Activated T-helper 9 cell treated with anti-CD3 and anti-CD28 coated beads, Interleukin-2, amount 50 U/mL, for 16 hours (primary cell): Measurements from ENCODE around the gene ECM2.
"Not testable (repeated sequence)": the region's sequence is repeated elsewhere in the genome, so short reads cannot be mapped to it uniquely, and the experiment has no call there.

Experiments
- DNase-seq: peaks from one replicate; pipeline ENCODE4 v3.0.0-alpha.2; 2020; ENCODE audit warnings: low read depth

ECM2 gene

DNA sequence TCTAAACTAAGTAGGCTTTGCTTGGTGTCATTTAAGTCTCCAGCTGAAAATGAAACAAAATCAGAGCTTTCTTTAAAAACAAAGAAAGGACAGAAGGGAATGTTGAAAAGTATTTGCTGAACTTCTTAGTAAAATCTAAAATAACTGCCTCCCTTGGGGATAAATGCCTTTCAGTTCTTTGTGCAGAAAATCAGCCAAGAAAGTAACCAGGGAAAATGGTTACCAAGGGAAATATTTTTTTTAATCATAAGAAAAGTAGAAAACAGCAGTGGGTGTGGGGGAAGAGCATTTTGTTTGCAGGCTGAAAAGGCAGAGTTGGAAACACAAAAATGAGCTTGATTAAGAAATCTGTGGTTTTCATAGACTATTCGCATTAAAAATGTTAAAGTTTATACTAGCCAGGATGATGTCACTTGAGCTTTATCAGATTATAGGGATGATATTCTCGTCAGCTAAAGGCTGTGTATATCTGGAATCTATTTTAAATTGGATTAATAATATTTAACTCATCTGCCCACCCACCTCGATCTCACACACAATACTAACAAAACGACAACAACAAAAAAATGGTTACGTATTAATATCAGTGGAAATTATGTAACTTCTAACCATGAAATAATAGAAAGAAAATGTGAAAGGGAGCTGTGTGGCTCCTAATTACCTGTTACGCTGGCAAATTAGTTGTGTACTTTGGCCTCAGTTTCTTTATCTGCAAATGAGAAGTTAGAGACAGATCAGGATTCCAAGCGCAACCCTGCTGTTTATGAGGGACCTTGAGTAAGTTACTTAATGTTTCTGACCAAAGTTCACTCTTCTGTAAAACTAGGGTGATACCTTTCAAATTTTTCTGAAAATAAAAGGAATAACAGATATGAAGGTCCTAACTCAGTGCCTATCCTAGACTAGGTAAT, at the start of gene ECM2:
ECM2 (minus strand) TSS at position 51 of the 911 bp plus-strand sequence. CDS start 13,124 bp downstream, outside the sequence.
- no peak for DNase-seq

DNA sequence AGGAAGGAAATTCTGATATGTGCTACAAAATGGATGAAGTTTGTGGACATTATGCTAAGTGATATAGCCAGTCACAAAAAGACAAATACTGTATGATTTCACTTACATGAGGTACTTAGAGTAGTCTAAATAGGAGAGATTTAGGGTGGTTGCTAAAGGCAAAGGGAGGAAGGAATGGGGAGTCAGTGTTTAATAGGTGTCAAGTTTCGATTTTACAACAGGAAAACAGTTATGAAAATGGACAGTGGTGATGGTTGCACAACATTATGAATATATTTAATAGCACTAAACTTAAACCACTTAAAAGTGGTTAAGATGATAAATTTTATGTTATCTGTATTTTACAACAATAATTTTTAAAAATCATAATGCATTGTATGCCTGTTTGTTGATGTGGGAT, 40.4 kb upstream of the ECM2 start:
- DNase-seq = no peak

DNA sequence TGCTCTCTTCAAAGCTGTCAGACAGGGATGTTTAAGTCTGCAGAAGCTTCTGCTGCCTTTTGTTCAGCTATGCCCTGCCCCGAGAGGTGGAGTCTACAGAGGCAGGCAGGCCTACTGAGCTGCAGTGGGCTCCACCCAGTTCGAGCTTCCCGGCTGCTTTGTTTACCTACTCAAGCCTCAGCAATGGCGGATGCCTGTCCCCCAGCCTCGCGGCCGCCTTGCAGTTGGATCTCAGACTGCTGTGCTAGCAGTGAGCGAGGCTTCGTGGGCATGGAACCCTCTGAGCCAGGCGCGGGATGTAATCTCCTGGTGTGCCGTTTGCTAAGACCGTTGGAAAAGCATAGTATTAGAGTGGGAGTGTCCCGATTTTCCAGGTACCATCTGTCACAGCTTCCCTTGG, 37.8 kb upstream of the ECM2 start:
- DNase-seq = not testable (repeated sequence)

DNA sequence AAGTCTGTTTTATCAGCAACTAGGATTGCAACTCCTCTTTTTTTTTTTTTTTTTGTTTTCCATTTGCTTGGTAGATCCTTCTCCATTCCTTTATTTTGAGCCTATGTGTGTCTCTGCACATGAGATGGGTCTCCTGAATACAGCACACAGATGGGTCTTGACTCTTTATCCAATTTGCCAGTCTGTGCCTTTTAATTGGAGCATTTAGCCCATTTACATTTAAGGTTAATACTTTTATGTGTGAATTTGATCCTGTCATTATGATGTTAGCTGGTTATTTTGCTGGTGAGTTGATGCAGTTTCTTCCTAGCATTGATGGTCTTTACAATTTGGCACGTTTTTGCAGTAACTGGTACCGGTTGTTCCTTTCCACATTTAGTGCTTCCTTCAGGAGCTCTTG, 36.1 kb upstream of the ECM2 start:
- not testable (repeated sequence) for DNase-seq

DNA sequence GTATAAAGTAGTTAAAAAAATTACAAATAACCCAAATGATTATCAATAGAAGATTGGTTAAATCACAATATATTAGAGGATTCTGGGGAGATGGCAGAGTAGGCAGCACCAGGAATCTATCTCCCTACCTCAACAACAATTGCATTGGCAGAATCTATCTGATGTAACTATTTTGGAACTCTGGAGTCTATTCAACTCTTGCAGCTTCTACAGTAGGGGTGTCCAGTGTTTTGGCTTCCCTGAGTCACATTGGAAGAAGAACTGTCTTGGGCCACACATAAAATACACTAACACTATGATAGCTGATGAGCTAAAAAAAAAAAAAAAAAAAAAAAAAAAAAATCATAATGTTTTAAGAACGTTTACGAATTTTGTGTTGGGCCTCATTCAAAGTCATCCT, 29.2 kb upstream of the ECM2 start:
- no peak for DNase-seq

DNA sequence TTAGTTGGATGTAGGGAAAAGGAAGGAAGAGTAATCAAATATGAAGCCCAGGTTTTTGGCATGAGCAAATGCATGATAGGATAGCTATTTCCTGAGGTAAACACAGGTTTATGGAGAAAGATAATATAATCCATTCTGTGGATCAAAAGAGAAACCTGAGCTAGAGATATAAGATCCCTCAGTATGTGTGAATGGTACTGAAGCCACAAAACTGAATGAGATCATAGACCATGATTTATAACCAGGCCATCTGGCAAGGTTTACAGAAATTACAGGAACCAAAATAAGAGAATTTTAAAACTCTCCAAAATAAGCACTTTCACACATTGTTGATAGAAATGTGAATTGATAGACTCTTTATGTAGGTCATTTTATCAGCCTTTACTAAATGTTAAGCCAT, 28.7 kb upstream of the ECM2 start:
- DNase-seq = no peak

DNA sequence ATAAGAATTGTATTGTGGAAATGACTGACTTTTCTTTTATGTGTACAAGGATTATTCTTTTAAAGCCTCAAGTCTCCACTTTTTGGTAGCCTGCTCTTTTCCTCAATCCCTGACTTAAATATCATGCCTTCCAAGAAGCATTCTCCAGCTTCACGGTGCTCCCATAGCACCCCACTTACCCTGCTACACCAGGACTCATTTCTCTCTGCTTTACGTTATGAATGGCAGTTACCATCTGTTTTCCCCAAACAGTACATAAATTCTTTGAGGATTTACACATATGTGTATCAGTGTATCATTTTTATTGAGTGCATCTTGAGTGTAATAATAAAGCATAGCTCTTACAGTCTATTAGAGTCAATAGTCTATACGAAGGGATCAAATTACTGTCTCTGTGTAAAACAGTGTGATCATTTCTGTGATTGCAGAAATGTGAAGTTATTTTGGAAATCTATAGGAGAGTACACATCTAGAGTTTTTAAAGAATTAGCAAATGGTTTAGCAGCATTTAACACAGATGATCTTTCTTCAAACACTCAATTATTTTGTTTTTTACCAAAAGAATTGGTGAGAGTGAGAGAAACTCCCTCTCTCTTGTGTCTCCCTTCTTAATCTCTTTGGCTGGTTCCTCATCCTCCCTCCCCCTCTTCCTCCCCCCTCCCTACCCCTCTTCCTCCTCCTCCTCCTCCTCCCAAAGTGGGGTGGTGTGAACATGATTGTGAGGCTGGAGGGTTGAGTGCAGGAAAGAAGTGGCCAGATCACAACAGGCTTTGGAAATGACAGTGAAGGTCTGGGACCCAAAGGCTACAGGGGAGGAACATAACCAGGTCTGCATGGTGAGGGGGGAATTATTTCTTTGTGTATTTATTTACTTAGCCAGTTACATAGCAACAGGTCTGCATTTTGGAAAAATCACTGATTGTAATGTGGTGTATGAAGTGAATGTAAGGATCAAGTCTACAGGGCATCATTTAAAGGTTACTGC, 27.6 kb upstream of the ECM2 start:
- DNase-seq = no peak

DNA sequence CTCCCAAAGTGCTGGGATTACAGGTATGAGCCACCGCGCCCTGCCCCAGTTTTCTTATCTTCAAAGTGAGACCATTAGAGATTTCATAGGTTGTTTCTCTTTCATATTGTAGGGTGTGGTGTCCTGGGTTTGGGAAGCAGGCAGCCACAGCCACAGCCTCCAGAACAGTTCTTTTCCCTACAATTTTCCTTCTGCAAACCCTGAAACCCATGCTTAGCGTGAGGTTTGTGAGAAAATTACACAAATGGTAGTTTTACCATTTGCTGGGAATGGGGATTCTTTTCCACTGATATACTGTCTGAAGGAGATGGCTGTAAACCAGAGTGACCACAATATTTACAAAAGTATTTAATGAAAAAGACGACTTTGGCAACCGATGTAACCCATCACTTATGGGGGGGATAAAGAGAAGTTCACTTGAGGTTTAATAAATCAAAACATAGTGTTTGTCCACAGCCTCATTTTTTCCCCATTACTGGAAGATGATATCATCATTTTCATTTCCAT, 26.7 kb upstream of the ECM2 start:
- no peak for DNase-seq

DNA sequence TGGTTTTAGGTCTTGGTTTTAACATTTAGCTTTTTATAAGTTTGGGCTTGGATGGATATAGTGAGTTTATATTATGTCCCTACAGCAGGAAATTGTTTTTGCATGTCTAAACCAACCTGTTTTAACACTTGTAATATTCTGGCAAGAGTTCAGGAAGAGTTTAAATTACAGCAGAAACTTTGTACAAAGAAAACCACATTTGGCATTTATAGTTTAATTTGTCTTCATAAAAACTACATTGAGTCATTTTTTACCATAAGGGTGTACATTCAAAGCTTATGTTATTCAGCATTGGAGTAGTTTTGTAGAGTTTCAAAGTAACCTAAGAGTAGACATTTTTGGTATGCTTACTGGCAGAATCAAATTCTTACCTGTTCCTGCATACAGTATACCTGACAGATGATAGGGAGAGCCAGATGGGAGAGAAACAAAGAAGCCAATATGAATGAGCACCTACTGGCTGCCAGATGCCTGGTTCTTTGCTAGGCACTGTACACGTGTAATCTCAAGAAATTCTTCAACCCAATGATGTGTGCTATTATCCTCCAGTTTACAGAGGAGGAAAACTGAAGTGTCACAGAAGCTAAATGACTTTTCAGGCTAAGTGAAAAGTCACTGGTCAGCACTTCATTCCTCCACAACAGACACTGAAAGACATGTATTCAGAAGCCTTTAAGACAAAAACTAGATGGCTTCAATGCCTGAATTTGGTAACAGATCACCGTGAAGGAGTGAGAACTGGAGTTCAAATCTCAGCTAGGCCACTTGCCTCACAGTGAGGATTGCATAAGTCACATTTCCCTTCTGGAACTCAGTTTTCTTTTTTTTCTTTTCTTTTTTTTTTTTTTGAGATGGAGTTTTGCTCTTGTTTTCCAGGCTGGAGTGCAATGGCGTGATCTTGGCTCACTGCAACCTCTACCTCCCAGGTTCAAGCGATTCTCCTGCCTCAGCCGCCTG, 25.9 kb upstream of the ECM2 start:
- DNase-seq = no peak

DNA sequence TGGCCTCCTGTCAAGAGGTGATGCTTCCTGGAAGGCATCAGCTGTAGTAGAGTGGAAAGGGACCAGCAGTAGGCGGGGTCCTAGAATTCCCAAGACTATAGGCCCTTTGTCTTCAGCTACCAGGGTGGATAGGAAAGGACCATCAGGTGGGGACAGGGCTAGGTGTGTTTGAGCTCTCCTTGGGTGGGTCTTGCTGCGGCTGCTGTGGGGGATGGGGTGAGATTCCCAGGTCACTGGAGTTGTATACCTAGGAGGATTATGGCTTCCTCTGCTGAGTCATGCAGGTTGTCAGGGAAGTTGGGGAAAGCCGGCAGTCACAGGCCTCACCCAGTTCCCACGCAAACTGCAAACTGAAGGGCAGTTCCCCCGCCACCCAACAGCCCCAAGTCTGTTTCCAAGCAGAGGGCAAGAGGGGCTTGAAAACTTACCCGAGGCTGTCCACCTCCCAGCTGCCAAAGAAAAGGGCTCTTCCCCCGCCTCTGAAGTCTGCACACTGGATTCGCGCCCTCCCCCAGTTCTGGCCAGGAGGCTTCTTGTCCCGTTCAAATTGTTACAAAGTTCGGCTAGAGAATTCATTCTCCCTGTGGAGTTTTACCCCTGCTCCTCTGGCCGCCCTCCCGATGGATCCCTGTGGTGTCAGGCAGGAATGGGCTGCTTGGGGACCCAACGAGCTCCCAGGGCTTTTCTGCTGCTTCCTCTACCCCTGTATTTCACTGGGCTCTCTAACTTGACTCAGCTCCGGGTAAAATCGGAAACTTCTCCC, 23.0 kb upstream of the ECM2 start:
- no peak for DNase-seq

DNA sequence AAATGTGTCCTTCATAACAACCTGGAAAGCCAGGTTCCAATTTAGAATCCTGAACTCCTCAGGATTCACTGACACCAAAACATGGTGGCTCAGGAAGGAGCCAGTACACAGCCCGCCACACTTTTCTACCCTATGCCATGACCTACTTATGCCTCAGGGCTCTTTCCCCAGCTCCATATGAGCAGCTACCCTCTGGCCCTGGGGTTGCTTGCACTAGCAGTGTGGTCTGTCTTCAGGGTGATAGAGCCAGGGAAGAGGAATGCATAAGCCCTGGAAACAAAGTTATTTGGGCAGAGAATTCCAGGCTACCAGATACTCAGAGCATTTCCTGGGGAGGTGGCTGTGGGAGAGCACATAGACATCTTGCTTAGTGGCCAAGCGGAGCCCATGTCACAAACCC, 15.0 kb upstream of the ECM2 start:
- DNase-seq = no peak

DNA sequence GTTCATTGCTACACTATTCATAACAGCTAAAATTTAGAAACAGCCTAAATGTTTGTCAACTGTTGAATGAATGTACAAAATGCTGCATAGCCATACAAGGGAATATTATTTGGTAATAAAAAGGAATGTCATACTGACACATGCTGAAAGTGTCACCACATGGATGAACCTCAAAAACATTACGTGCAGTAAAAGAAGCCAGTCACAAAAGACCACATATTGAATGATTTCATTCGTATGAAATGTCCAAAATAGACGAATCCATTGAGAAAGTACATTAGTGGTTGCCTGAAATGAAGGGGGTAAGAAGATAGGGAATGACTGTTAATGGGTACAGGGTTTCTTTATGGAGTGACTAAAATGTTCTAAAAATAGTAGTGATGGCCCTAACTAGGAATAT, 11.6 kb upstream of the ECM2 start:
- no peak for DNase-seq

DNA sequence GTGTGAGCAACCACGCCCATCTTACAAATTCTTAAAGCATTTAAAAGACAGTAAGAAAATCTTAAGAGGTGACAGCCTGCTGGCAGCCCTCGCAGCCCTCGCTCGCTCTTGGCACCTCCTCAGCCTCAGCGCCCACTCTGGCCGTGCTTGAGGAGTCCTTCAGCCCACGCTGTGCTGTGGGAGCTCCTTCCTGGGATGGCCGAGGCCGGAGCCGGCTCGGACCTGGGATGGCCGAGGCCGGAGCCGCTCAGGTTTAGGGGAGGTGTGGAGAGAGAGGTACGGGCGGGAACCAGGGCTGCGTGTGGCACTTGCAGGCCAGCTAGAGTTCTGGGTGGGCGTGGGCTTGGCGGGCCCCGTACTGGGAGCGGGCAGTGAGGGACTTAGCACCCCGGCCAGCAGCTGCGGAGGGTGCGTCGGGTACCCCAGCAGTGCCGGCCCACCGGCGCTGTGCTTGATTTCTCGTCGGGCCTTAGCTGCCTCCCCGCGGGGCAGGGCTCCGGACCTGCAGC, 9.3 kb upstream of the ECM2 start:
- no peak for DNase-seq

DNA sequence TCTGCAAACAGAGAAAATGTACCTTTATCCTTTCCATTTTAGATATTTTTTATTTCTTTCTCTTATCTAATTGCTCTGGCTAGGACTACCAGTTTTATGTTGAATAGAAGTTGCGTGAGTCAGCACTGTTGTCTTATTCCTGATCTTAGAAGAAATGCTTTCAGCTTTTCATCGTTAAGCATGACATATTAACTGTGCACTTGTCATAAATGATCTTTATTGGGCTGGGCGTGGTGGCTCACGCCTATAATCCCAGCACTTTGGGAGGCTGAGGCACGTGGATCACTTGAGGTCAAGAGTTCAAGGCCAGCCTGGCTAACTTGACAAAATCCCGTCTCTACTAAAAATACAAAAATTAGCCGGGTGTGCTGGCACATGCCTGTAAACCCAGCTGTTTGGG, 8.2 kb upstream of the ECM2 start:
- no peak for DNase-seq

DNA sequence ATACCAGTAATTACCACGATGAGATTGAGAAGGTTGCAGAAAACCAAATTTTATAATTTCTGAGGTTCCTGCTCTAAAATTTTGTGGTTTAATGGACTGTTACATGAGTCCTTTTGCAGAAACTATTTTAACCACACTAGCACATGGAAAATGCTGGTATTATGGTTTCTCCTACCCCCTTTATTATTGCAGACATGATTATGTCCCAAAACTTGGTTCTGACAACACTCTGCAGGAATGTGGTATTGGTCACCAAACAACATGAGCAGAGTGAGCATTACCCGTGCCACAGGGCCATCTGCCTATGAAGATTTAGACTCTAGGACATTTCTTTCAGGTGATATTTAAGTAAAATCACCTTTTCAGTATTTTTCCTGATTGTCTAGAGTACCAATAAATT, 2.8 kb upstream of the ECM2 start:
- DNase-seq = no peak

DNA sequence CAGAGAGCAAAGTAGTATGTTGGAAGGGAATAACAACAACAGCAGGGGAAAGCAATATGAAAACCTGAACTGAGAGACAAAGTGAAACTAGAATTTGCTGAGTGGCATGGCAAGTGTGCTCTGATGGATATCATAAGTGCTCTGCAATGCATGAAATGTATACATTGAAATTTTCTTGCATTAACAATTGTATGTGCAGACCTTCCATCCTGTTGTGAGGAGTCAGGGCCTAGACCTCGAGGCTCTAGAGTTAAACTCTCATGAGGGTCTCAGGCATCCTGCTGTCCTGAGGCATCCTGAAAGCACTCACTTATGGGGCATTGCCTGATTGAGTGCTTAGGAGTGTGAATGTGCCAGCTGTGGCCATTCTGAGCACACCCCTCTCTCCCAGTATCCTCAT, 1.1 kb downstream of the ECM2 start:
- no peak for DNase-seq

DNA sequence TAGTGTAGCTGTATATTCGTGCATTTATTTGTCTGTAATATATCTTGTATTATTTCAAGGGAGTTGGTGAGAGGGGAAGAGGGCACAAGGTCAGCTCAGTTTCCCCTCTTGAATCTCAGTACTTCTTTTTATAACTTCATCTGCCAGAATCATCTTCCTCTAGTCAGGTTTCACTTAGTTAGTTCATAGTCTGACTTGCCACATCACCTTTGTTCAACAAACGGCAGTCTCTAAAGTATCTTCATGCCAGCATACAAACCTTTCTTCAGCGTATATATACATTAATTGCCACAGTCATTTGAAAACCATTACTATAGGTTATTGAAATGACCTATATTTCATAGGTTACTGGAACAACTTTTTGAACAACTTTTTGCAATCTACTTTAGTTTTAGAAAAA, 1.6 kb downstream of the ECM2 start:
- no peak for DNase-seq

DNA sequence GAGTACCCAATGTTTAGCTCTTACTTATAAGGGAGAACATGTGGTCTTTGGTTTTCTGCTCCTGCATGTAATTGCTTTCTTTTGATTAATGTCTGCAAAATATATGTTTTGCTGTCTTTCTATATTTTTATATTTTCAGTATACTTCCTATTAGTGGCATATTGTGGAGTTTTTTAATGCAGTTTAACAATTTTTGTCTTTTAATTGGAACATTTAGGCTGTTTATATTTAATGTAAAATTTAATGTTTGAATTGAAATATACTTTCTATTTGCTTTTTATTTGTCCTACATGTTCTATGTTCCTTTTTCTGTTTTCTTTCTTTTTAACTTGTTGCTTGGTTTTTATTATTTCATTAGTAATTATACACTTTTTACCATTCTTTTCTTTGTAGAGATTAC, 4.9 kb downstream of the ECM2 start:
- DNase-seq = no peak

DNA sequence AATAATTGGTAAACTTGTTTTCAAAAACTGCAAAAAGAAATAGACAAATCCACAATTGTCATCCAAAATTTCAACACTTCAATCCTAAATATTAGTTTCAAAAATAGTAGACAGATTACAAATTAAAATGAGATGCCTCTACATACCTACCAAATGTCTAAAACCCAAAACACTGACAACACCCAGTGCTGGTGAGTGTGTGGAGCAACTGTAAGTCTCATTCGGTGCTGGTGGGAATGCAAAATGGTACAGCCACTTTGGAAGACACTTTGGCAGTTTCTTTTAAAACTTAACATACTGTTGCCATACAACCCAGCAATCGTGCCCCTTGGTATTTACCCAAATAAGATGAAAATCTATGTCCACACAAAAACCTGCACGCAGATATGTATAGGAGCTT, 6.7 kb downstream of the ECM2 start:
- DNase-seq = no peak

DNA sequence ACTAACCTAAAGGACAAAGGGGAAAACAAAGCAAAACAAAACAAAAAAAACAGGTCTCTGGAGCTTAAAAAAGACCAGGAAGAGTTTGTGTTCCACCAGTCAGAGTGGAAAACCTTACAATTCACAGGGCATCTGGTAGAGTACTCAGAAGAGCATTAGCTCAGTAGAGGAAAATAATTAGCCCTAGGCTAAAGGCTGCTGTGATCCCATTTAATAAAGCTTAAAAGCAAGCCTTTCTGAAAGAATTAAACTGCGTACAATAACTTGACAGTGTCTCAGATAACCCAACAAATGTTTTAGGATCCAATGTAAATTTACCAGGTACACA, 7.3 kb downstream of the ECM2 start:
- DNase-seq = no peak
